Endothelial cell of umbilical vein (primary cell): ENCODE results near the gene HDAC7. TPM values are rescaled to one million over a fixed set of nuclear protein-coding genes. Genes with fewer than 3 reads are reported as not detected.

Experiments used
- BruUV-seq: library from RNA; stranded (reverse); fragments of 400-500 nt; replicated peaks from 2 replicates; lab custom pipeline; 2021; lab: Mats Ljungman, UMichigan
- CTCF ChIA-PET: fragments of 300-600, 350-600 bp; sonication (Branson Sonifier 250); formaldehyde crosslinking; loops from one replicate; lab custom pipeline; 2021; ENCODE audit warnings: antibody characterized with exemption, inconsistent platforms; lab: Charles Lee
- POLR2A ChIA-PET: fragments of 300-600, 350-600 bp; sonication (Branson Sonifier 250); formaldehyde crosslinking; loops from one replicate; lab custom pipeline; 2021; ENCODE audit warnings: antibody characterized with exemption, inconsistent platforms; lab: Charles Lee
- DNase-seq: peaks from one replicate; pipeline ENCODE4 v3.0.0-alpha.2; 2011; ENCODE audit warnings: low read depth, low spot score
- FAIRE-seq: peaks from 2 replicates; lab custom pipeline; 2011; peaks lifted over from hg19 to GRCh38; lab: Jason Lieb, UNC
- H2AFZ ChIP-seq: 2 replicates; pipeline ENCODE4 v1.6.0; 2012; ENCODE audit warnings: low read depth, low read length, control low read depth, inconsistent platforms
- H3K27ac ChIP-seq: 2 replicates; pipeline ENCODE4 v1.5.1; 2011; ENCODE audit warnings: low read depth, mild to moderate bottlenecking, control low read depth, low read length, moderate library complexity; ENCODE audit not compliant: insufficient read depth
- H3K27me3 ChIP-seq, 2 experiments: 2 replicates each; pipeline versions ENCODE4 v1.6.0 to v1.6.1; 2011; ENCODE audit warnings: low read length in 2 of 2, mixed read lengths in 1 of 2; ENCODE audit not compliant: control insufficient read depth in 2 of 2, insufficient read depth in 2 of 2
- H3K36me3 ChIP-seq, 2 experiments: 2 replicates in 1 of 2; 3 replicates in 1 of 2; pipeline ENCODE4 v1.5.1; 2011; ENCODE audit warnings: low read length in 2 of 2, mild to moderate bottlenecking in 1 of 2, moderate library complexity in 1 of 2; ENCODE audit not compliant: control insufficient read depth in 2 of 2, insufficient read depth in 2 of 2; ENCODE audit errors: extremely low read depth in 1 of 2
- H3K4me1 ChIP-seq: 3 replicates; pipeline ENCODE4 v1.5.1; 2011; ENCODE audit warnings: mild to moderate bottlenecking, low read length; ENCODE audit not compliant: control insufficient read depth, insufficient read depth; ENCODE audit errors: extremely low read depth
- H3K4me2 ChIP-seq: 2 replicates; pipeline ENCODE4 v1.6.1; 2011; ENCODE audit warnings: low read length, control low read depth, mixed read lengths; ENCODE audit not compliant: insufficient read depth
- H3K4me3 ChIP-seq, 3 experiments: fragments of 200-600 bp in 1 of 3; sonication (generic), shearing (Covaris generic) in 1 of 3; replicated peaks in 1 of 3; 2 replicates each; pipeline ENCODE4 v1.5.1; 2011 to 2016; ENCODE audit warnings: control low read depth in 3 of 3, low read length in 3 of 3, mild to moderate bottlenecking in 2 of 3, inconsistent platforms in 1 of 3, low read depth in 1 of 3, moderate library complexity in 1 of 3; ENCODE audit not compliant: insufficient read depth in 1 of 3
- H3K79me2 ChIP-seq: 2 replicates; pipeline ENCODE4 v1.6.0; 2012; ENCODE audit warnings: low read length, inconsistent platforms; ENCODE audit not compliant: control insufficient read depth, insufficient read depth
- H3K9ac ChIP-seq: replicated peaks from 2 replicates; pipeline ENCODE3; 2011; ENCODE audit warnings: low read length, control low read depth; ENCODE audit not compliant: insufficient read depth; ENCODE audit errors: extremely low read depth
- H3K9me1 ChIP-seq: replicated peaks from 3 replicates; pipeline ENCODE4 v1.6.0; 2011; ENCODE audit warnings: mild to moderate bottlenecking, low read length; ENCODE audit not compliant: control insufficient read depth, insufficient read depth; ENCODE audit errors: extremely low read depth
- H3K9me3 ChIP-seq: replicated peaks from 2 replicates; pipeline ENCODE4 v1.5.1; 2012; ENCODE audit warnings: low read length, inconsistent platforms; ENCODE audit not compliant: control insufficient read depth, insufficient read depth
- H4K20me1 ChIP-seq: replicated peaks from 2 replicates; pipeline ENCODE3; 2011; ENCODE audit warnings: mild to moderate bottlenecking, low read length; ENCODE audit not compliant: control insufficient read depth, insufficient read depth; ENCODE audit errors: extremely low read depth
- EZH2 ChIP-seq: IDR thresholded peaks from 2 replicates; pipeline ENCODE4 v1.6.1; 2012; ENCODE audit warnings: borderline replicate concordance, low read depth, mild to moderate bottlenecking, moderate library complexity, low read length, inconsistent platforms; ENCODE audit not compliant: severe bottlenecking
- FOS ChIP-seq: IDR thresholded peaks from 2 replicates; pipeline ENCODE4 v1.6.1; 2011; ENCODE audit warnings: mild to moderate bottlenecking, low read length, moderate library complexity, borderline replicate concordance; ENCODE audit not compliant: insufficient read depth
- GATA2 ChIP-seq: IDR thresholded peaks from 2 replicates; pipeline ENCODE4 v1.7.0; 2011; ENCODE audit warnings: low read depth, mild to moderate bottlenecking, moderate library complexity, mixed read lengths, low read length; ENCODE audit not compliant: insufficient read length, insufficient read depth
- JUN ChIP-seq: IDR thresholded peaks from 2 replicates; pipeline ENCODE4 v1.6.1; 2011; ENCODE audit warnings: borderline replicate concordance, low read depth; ENCODE audit not compliant: insufficient read length, insufficient read depth
- MYC ChIP-seq: IDR thresholded peaks from one replicate; pipeline ENCODE4 v1.6.1; 2011; ENCODE audit warnings: mild to moderate bottlenecking, low read depth, low read length
- POLR2A ChIP-seq: IDR thresholded peaks from 2 replicates; pipeline ENCODE4 v1.6.1; 2012; ENCODE audit warnings: low read depth, mild to moderate bottlenecking, control low read depth, low read length
- POLR2AphosphoS5 ChIP-seq: IDR thresholded peaks from 2 replicates; pipeline ENCODE4 v1.6.1; 2012; ENCODE audit warnings: low read depth, mild to moderate bottlenecking, control low read depth, low read length, moderate library complexity; ENCODE audit not compliant: insufficient read depth
- dilution Hi-C: fragments of 300-500 bp; cut with MboI; formaldehyde crosslinking; loops from one replicate; pipeline ENCODE4 v1.15.0; 2019; ENCODE audit warnings: low sequenced_read_pairs; ENCODE audit not compliant: extremely low pct_ligation_motif_present
- intact Hi-C: fragments of 100-400 bp; cut with micrococcal nuclease; formaldehyde crosslinking; loops from one replicate; pipeline ENCODE4 v1.10.0; 2022
- polyA plus RNA-seq, 4 experiments: library from polyadenylated mRNA; depleted of rRNA in 3 of 4; stranded (reverse) in 3 of 4; unstranded in 1 of 4; fragments of >200 nt; gene quantifications; 2 replicates each; pipeline versions ENCODE4 v1.2.1 to v1.2.3, GENCODE V29; 2011 to 2012; ENCODE audit warnings: missing spikeins in 1 of 4
- total RNA-seq: library from RNA; stranded (reverse); gene quantifications from 2 replicates; pipeline ENCODE4 v1.2.3, GENCODE V29; 2021
- TF ChIP-seq, protein P1 (sequence below): IDR thresholded peaks from 2 replicates; pipeline ENCODE4 v1.6.1; 2011; ENCODE audit not compliant: insufficient read depth, insufficient read length
- TF ChIP-seq, protein P2 (sequence below), 2 donors: IDR thresholded peaks; 1 replicate in 1 of 2; 2 replicates in 1 of 2; pipeline ENCODE4 v1.5.1; 2011; ENCODE audit warnings: low read length in 2 of 2, mild to moderate bottlenecking in 2 of 2, moderate library complexity in 2 of 2, control low read depth in 1 of 2, inconsistent platforms in 1 of 2, low read depth in 1 of 2; ENCODE audit not compliant: insufficient read depth in 1 of 2; ENCODE audit errors: extremely low read depth in 1 of 2

Gene HDAC7
- total and polyA plus RNA-seq, 2 donors (not counting 3 experiments of a cell fraction or from before 2014, with no cell fraction given), result 119 to 249 TPM

DNA sequence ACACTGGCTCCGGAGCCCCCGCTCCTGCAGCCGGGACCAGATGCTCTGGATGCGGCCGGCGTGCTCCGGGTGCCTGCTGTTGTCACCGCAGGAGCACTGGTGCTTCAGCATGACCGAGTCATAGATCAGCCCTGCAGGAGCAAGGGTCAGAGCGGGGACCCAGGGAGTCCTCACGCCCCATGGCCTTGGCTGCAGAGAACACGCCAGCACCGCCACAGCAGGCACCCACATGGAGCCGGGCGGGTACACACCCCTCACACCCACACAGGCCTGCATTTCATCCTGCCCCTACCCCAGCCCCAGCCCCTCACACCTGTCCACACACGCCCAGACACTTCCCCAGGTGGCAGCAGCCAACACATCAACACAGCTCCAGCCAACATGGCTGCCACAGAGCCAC is 27.8 kb downstream of the HDAC7 start:
- Histone ChIP-seq H3K27me3 (no peaks in the 10 kb centered on the region), H3K36me3 (peaks cover 43 to 85% of the 10 kb centered on the region in 2 experiments), H3K27ac (no peak overlapping the region), H4K20me1 (no peaks in the 10 kb centered on the region), H3K79me2 (peaks cover 4% of the 10 kb centered on the region), H3K4me3 (no peak overlapping the region), H3K9ac (no peak overlapping the region), H3K4me2 (no peak overlapping the region), H3K9me3 (no peaks in the 10 kb centered on the region), H3K4me1 (no peaks in the 10 kb centered on the region), H3K9me1 (no peaks in the 10 kb centered on the region), H2AFZ (no peak overlapping the region)
- dilution Hi-C loops (no loop called here), intact Hi-C loops (no loop called here)
- TF ChIP-seq MYC (no peak), EZH2 (no peak), POLR2A (no peak), POLR2AphosphoS5 (no peak), GATA2 (no peak), JUN (no peak), FOS (no peak)
- TF ChIP-seq, protein P1, sequence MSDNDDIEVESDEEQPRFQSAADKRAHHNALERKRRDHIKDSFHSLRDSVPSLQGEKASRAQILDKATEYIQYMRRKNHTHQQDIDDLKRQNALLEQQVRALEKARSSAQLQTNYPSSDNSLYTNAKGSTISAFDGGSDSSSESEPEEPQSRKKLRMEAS, result no peak
- TF ChIP-seq, protein P2, sequence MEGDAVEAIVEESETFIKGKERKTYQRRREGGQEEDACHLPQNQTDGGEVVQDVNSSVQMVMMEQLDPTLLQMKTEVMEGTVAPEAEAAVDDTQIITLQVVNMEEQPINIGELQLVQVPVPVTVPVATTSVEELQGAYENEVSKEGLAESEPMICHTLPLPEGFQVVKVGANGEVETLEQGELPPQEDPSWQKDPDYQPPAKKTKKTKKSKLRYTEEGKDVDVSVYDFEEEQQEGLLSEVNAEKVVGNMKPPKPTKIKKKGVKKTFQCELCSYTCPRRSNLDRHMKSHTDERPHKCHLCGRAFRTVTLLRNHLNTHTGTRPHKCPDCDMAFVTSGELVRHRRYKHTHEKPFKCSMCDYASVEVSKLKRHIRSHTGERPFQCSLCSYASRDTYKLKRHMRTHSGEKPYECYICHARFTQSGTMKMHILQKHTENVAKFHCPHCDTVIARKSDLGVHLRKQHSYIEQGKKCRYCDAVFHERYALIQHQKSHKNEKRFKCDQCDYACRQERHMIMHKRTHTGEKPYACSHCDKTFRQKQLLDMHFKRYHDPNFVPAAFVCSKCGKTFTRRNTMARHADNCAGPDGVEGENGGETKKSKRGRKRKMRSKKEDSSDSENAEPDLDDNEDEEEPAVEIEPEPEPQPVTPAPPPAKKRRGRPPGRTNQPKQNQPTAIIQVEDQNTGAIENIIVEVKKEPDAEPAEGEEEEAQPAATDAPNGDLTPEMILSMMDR (IDR thresholded peaks at IDR 0.05; ENCODE audit: extremely low read depth in 1 of 2, insufficient read depth in 1 of 2, low read depth in 1 of 2, low read length in 2 of 2), result no peak
- ChIA-PET POLR2A (no interaction called here), CTCF (interaction anchor here (1.7 to 15.8 kb wide), 2 partner anchors 10 to 43 kb away, joined by 5 to 427 read pairs; no protein-coding TSS in a partner anchor)
- no TSS peak for BruUV-seq
- DNase-seq (no peak), FAIRE-seq (no peak)
